Right lobe of liver (tissue), 4 donors: ENCODE results near the gene NAPG.

Experiments
- POLR2A ChIP-seq: fragments of 450-650 bp; IDR thresholded peaks from one replicate; pipeline ENCODE4 v1.6.1; 2017; ENCODE audit warnings: antibody characterized with exemption, mild to moderate bottlenecking
- TF ChIP-seq, protein P1 (sequence below), 4 donors: fragments of 200-600 bp in 3 of 4; fragments of 450-650 bp in 1 of 4; IDR thresholded peaks; one replicate each; pipeline versions ENCODE4 v1.5.1 to v1.8.0; 2016 to 2022; ENCODE audit warnings: antibody characterized with exemption in 4 of 4, mild to moderate bottlenecking in 2 of 4
- donor health status: DM: no; HTN: no; CAD: no.
- donor health status: DM: no; HTN: no; CAD: no.
- donor health status: DM: no; HTN: yes; CAD: no.

DNA sequence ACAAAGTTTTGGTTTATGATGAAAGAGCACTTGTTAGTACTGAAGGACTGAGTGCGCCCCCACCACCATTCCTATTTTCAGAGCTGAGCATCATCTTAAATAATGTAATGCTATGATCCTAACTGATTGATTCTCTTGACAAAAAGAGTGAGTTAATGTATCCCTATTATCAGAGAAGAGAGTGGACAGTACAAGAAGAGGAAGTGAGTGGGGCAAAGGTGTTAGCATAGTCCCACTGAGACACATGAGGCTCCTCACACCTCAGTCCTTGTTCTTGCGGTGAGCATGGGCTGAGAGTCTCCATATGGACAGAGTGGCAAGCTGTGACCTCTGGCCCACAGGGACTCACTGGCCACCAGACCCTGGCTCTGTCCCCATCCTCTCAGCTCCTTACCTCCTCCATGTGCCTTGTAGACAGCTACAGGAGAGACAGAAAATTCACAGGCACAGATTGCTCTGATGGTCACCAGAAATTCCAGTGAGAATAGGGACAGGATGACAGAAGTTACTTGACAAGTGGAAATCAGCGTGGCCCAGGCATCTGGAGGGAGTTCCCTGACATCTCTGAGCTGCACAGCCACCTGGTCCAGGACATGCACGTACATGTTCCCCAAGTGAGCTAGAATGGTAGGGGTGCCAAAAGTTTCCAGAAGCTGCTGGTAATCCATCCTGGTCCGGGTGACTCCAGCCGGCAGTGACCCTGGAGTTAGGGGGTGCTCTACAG lies 32.6 kb downstream of the NAPG start:
- TF ChIP-seq, protein P1, sequence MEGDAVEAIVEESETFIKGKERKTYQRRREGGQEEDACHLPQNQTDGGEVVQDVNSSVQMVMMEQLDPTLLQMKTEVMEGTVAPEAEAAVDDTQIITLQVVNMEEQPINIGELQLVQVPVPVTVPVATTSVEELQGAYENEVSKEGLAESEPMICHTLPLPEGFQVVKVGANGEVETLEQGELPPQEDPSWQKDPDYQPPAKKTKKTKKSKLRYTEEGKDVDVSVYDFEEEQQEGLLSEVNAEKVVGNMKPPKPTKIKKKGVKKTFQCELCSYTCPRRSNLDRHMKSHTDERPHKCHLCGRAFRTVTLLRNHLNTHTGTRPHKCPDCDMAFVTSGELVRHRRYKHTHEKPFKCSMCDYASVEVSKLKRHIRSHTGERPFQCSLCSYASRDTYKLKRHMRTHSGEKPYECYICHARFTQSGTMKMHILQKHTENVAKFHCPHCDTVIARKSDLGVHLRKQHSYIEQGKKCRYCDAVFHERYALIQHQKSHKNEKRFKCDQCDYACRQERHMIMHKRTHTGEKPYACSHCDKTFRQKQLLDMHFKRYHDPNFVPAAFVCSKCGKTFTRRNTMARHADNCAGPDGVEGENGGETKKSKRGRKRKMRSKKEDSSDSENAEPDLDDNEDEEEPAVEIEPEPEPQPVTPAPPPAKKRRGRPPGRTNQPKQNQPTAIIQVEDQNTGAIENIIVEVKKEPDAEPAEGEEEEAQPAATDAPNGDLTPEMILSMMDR (IDR thresholded peaks at IDR 0.05) = no peak
- no peak for TF ChIP-seq POLR2A
